Left ventricle myocardium superior (tissue), 1 donor: ENCODE results near the gene PLAAT5. TPM values are rescaled to one million over a fixed set of nuclear protein-coding genes. Genes with fewer than 3 reads are reported as not detected.
"Not testable (repeated sequence)": the region's sequence is repeated elsewhere in the genome, so short reads cannot be mapped to it uniquely, and the experiment has no call there.

Source experiments
- ATAC-seq: fragments of 200-7000 bp; cut with Tn5 transposase; one replicate; pipeline ENCODE4 v1.9.1; 2020; ENCODE audit warnings: mild to moderate bottlenecking, moderate library complexity
- DNase-seq: peaks from one replicate; pipeline ENCODE4 v3.0.0-alpha.2; 2020
- intact Hi-C: fragments of 100-400 bp; cut with micrococcal nuclease; formaldehyde crosslinking; loops from one replicate; pipeline ENCODE4 v1.11.0; 2022
- total RNA-seq: library from RNA; stranded (reverse); fragmentation: NEBNext Ultra II Directional; extraction: Animal tissue kit (Norgen Biotek cat#: 25700); gene quantifications from one replicate; pipeline ENCODE4 v1.2.1, GENCODE V29; 2021
- donor health status: DM: no; HTN: yes; CAD: no; lungs with severe emphysema.

The PLAAT5 gene
- total RNA-seq, 1 donor from 2014 or later = 1.5 TPM

GRCh38 chr11:63491636-63492372 lies 837 bp upstream of the PLAAT5 start:
- intact Hi-C loops = no loop called here
- ATAC-seq (no peak), DNase-seq (no peak)

GRCh38 chr11:63491240-63491587 lies 247 bp upstream of the PLAAT5 start:
- intact Hi-C loops = no loop called here

GRCh38 chr11:63489879-63490278 lies 1.1 kb downstream of the PLAAT5 start:
- intact Hi-C loops = no loop called here
- DNase-seq (no peak), ATAC-seq (no peak)

More at GRCh38 chr11:63491240-63491587, 247 bp upstream of the PLAAT5 start:
- ATAC-seq (no peak), DNase-seq (no peak)

- ATAC-seq (no peak), DNase-seq (no peak)
- intact Hi-C loops = no loop called here
These were observed 2.2 kb downstream of the PLAAT5 start for GRCh38 chr11:63488789-63489188.

- intact Hi-C loops = no loop called here
- ATAC-seq (no peak), DNase-seq (no peak)
These were observed 5.2 kb downstream of the PLAAT5 start for GRCh38 chr11:63485777-63486176.

GRCh38 chr11:63480039-63480438 lies 10.9 kb downstream of the PLAAT5 start:
- ATAC-seq (no peak), DNase-seq (no peak)
- intact Hi-C loops = no loop called here

GRCh38 chr11:63478896-63479295 lies 12.1 kb downstream of the PLAAT5 start:
- intact Hi-C loops = loop anchor here (2.0 to 5.0 kb wide), 2 partner anchors 156 to 258 kb away; no protein-coding TSS in a partner anchor
- ATAC-seq (peak; percentile 85), DNase-seq (no peak)

- intact Hi-C loops = loop anchor here (5.0 kb wide), 1 partner anchor 261 kb away; no protein-coding TSS in a partner anchor
- DNase-seq (no peak), ATAC-seq (no peak)
These were observed 14.3 kb downstream of the PLAAT5 start for GRCh38 chr11:63476618-63477017.

- no peak for DNase-seq
- no peak for ATAC-seq
- intact Hi-C loops = no loop called here
These were observed 18.6 kb downstream of the PLAAT5 start for GRCh38 chr11:63472372-63472771.

GRCh38 chr11:63470311-63470710 lies 20.7 kb downstream of the PLAAT5 start:
- DNase-seq (no peak), ATAC-seq (no peak)
- intact Hi-C loops = no loop called here

- DNase-seq (no peak), ATAC-seq (no peak)
- intact Hi-C loops = no loop called here
These were observed 28.8 kb downstream of the PLAAT5 start for GRCh38 chr11:63462137-63462536.

GRCh38 chr11:63459586-63459985 lies 31.4 kb downstream of the PLAAT5 start:
- DNase-seq = no peak
- no peak for ATAC-seq
- intact Hi-C loops = no loop called here

- ATAC-seq (no peak), DNase-seq (no peak)
- intact Hi-C loops = no loop called here
These were observed 42.3 kb downstream of the PLAAT5 start for GRCh38 chr11:63448646-63449045.

GRCh38 chr11:63445720-63446119 lies 45.2 kb downstream of the PLAAT5 start:
- DNase-seq = no peak
- intact Hi-C loops = no loop called here
- ATAC-seq = no peak

- intact Hi-C loops = no loop called here
- no peak for ATAC-seq
- DNase-seq = no peak
These were observed 45.8 kb downstream of the PLAAT5 start for GRCh38 chr11:63445118-63445517.

GRCh38 chr11:63444160-63444559 lies 46.8 kb downstream of the PLAAT5 start:
- no peak for ATAC-seq
- intact Hi-C loops = no loop called here

GRCh38 chr11:63443714-63444113 lies 47.3 kb downstream of the PLAAT5 start:
- DNase-seq (no peak), ATAC-seq (no peak)
- intact Hi-C loops = no loop called here

More at GRCh38 chr11:63444160-63444559, 46.8 kb downstream of the PLAAT5 start:
- DNase-seq = no peak

- ATAC-seq, DNase-seq, intact Hi-C loops: not testable (repeated sequence)
These were observed 55.1 kb downstream of the PLAAT5 start for GRCh38 chr11:63435831-63436230.

- intact Hi-C loops, ATAC-seq, DNase-seq: not testable (repeated sequence)
These were observed 55.6 kb downstream of the PLAAT5 start for GRCh38 chr11:63435351-63435750.

GRCh38 chr11:63430731-63431130 lies 60.2 kb downstream of the PLAAT5 start:
- ATAC-seq, DNase-seq, intact Hi-C loops: not testable (repeated sequence)

- ATAC-seq = no peak
- no peak for DNase-seq
- intact Hi-C loops = no loop called here
These were observed 62.9 kb downstream of the PLAAT5 start for GRCh38 chr11:63427971-63428508.
